Neutrophil (primary cell): Measurements from ENCODE around the gene IFNL4.

Source experiments
- H3K27ac ChIP-seq: fragments of 200-600 bp; sonication (generic); 2 replicates; pipeline ENCODE4 v1.5.1; 2016; ENCODE audit warnings: mild to moderate bottlenecking, moderate library complexity
- H3K27me3 ChIP-seq: fragments of 200-600 bp; sonication (generic); 2 replicates; pipeline ENCODE4 v1.6.0; 2016; ENCODE audit warnings: mild to moderate bottlenecking
- H3K36me3 ChIP-seq: fragments of 200-600 bp; sonication (generic); 2 replicates; pipeline ENCODE4 v1.5.1; 2017
- H3K4me1 ChIP-seq, 2 experiments: fragments of 200-600 bp in 1 of 2; sonication (generic) in 1 of 2; 1 replicate in 1 of 2; 2 replicates in 1 of 2; pipeline versions ENCODE4 v1.5.1 to v1.6.1; 2013 to 2016; ENCODE audit warnings: low read depth in 1 of 2, low read length in 1 of 2, mild to moderate bottlenecking in 1 of 2, moderate library complexity in 1 of 2; ENCODE audit not compliant: control insufficient read depth in 1 of 2, insufficient read depth in 1 of 2
- H3K4me3 ChIP-seq, 2 experiments: fragments of 200-600 bp in 1 of 2; sonication (generic) in 1 of 2; 1 replicate in 1 of 2; 2 replicates in 1 of 2; pipeline ENCODE4 v1.5.1; 2013 to 2016; ENCODE audit warnings: low read depth in 1 of 2, low read length in 1 of 2, mild to moderate bottlenecking in 1 of 2, moderate library complexity in 1 of 2
- H3K9me3 ChIP-seq: fragments of 200-600 bp; sonication (generic); 2 replicates; pipeline ENCODE4 v1.5.1; 2016
- CTCF ChIP-seq: fragments of 200-600 bp; sonication (generic); IDR thresholded peaks from 2 replicates; pipeline ENCODE4 v1.5.1; 2016; ENCODE audit warnings: antibody characterized with exemption

IFNL4 gene

GRCh38 chr19:39199025-39199424 lies 49.6 kb downstream of the IFNL4 start:
- H3K36me3 ChIP-seq: no peaks in the 10 kb centered on the region
- H3K4me3 ChIP-seq: no peak overlapping the region
- peaks cover 97% of the 10 kb centered on the region for H3K27me3 ChIP-seq
- no peak overlapping the region for H3K27ac ChIP-seq
- TF ChIP-seq CTCF: no peak
- no peaks in the 10 kb centered on the region for H3K9me3 ChIP-seq
- no peaks in the 10 kb centered on the region for H3K4me1 ChIP-seq

GRCh38 chr19:39197808-39198207 lies 50.8 kb downstream of the IFNL4 start:
- no peaks in the 10 kb centered on the region for H3K4me1 ChIP-seq
- H3K9me3 ChIP-seq: no peaks in the 10 kb centered on the region
- H3K27ac ChIP-seq: no peak overlapping the region
- H3K27me3 ChIP-seq: peaks cover 94% of the 10 kb centered on the region
- no peak for TF ChIP-seq CTCF
- H3K36me3 ChIP-seq: no peaks in the 10 kb centered on the region
- no peak overlapping the region for H3K4me3 ChIP-seq

- no peaks in the 10 kb centered on the region for H3K36me3 ChIP-seq
- peaks cover 86% of the 10 kb centered on the region for H3K27me3 ChIP-seq
- TF ChIP-seq CTCF: no peak
- H3K4me3 ChIP-seq: no peak within 1 kb of the TSS
- H3K9me3 ChIP-seq: no peaks in the 10 kb centered on the region
- no peaks in the 10 kb centered on the region for H3K4me1 ChIP-seq
- H3K27ac ChIP-seq: no peak within 1 kb of the TSS
Measured at GRCh38 chr19:39196860-39197562, 51.6 kb downstream of the IFNL4 start, which contains the start of gene NCCRP1. Gene NCCRP1 (plus strand): TSS chr19:39196964. CDS start chr19:39196983, 19 bp downstream.

GRCh38 chr19:39196320-39196719 lies 52.3 kb downstream of the IFNL4 start:
- TF ChIP-seq CTCF: no peak
- Histone ChIP-seq H3K27ac (no peak overlapping the region), H3K4me3 (no peak overlapping the region), H3K36me3 (no peaks in the 10 kb centered on the region), H3K27me3 (peaks cover 79% of the 10 kb centered on the region), H3K9me3 (no peaks in the 10 kb centered on the region), H3K4me1 (no peaks in the 10 kb centered on the region)
